ENCODE results near the gene PIGU. TPM values are rescaled to one million over a fixed set of nuclear protein-coding genes. Genes with fewer than 3 reads are reported as not detected.
A peak's percentile ranks its signal among the peaks of the same experiment; 100 is the strongest.
"Not testable (repeated sequence)": the region's sequence is repeated elsewhere in the genome, so short reads cannot be mapped to it uniquely, and the experiment has no call there.

PIGU gene
- total RNA-seq, result 10 to 100 TPM; 10.2 to 16.8 (median 14.2) TPM

- TF ChIP-seq, protein P1, sequence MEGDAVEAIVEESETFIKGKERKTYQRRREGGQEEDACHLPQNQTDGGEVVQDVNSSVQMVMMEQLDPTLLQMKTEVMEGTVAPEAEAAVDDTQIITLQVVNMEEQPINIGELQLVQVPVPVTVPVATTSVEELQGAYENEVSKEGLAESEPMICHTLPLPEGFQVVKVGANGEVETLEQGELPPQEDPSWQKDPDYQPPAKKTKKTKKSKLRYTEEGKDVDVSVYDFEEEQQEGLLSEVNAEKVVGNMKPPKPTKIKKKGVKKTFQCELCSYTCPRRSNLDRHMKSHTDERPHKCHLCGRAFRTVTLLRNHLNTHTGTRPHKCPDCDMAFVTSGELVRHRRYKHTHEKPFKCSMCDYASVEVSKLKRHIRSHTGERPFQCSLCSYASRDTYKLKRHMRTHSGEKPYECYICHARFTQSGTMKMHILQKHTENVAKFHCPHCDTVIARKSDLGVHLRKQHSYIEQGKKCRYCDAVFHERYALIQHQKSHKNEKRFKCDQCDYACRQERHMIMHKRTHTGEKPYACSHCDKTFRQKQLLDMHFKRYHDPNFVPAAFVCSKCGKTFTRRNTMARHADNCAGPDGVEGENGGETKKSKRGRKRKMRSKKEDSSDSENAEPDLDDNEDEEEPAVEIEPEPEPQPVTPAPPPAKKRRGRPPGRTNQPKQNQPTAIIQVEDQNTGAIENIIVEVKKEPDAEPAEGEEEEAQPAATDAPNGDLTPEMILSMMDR (IDR thresholded peaks at IDR 0.05), result no peak
Observed at GRCh38 chr20:34676642-34677373, at the start of gene PIGU. Gene PIGU (minus strand): TSS chr20:34677092. CDS start chr20:34677085, 7 bp downstream.

DNA sequence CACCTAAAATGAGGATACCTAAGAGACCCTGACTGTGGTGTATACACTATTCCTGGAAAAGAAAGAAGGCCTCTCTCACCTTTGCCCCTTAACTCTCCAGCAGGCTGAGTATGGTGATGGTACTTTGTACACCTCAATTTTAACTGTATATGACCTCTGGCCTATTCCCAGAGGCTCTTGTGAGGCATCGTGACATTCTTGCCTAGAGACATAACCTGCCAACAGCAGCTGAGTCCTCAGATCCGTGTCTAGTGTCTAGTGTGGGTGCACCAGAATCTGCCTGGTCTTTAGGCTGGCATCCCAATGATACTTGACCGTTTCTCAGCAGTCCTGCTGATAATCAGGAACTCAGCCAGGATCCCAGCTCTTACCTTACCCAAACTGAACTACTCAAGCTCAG is 47.3 kb upstream of the PIGU start:
- TF ChIP-seq, protein P1 (IDR thresholded peaks at IDR 0.05), result no peak
- DNase-seq (ENCODE audit: low spot score) (no peak), ATAC-seq (ENCODE audit: low FRiP score) (no peak)

More at GRCh38 chr20:34676642-34677373, at the start of gene PIGU:
- DNase-seq (ENCODE audit: low spot score) (peak; percentile 69), ATAC-seq (ENCODE audit: low FRiP score) (peak; percentile 100)

- not testable (repeated sequence) for DNase-seq (ENCODE audit: low spot score); ATAC-seq (ENCODE audit: low FRiP score)
Observed at GRCh38 chr20:34722560-34722959, 45.7 kb upstream of the PIGU start.

- ATAC-seq (ENCODE audit: low FRiP score), result no peak
- TF ChIP-seq, protein P1 (IDR thresholded peaks at IDR 0.05), result no peak
- DNase-seq (ENCODE audit: low spot score), result no peak
Observed at GRCh38 chr20:34720266-34720665, 43.4 kb upstream of the PIGU start.

DNA sequence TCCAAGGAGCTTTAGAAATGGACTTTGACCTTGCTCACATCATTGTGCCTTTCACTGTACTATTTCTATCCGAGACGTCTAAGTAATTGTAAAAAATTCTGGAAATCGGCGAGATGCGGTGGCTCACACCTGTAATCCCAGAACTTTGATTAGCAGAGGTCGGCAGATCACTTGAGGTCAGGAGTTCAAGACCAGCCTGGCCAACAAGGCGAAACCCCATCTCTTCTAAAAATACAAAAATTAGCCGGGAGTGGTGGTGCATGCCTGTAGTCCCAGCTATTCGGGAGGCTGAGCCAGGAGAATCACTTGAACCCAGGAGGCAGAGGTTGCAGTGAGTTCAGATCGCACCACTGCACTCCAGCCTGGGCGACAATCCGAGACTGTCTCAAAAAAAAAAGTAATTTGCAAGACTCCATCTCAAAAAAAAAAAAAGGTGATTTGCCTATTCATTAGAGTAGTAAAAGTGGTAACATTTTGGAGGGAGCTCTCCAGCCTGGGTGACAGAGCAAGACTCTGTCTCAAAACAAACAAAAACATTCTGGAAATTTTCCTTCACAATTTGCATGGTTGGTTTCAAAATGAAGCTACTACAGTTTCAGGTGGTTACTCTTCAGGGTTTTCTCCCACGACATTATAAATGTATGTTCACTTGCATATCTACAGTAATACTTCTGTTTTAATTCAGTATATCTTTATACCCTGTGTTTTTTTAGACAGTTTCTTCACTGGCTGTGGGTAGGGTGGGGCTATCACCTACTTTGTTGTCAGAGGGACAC is 42.5 kb upstream of the PIGU start:
- not testable (repeated sequence) for ATAC-seq (ENCODE audit: low FRiP score); DNase-seq (ENCODE audit: low spot score)

DNA sequence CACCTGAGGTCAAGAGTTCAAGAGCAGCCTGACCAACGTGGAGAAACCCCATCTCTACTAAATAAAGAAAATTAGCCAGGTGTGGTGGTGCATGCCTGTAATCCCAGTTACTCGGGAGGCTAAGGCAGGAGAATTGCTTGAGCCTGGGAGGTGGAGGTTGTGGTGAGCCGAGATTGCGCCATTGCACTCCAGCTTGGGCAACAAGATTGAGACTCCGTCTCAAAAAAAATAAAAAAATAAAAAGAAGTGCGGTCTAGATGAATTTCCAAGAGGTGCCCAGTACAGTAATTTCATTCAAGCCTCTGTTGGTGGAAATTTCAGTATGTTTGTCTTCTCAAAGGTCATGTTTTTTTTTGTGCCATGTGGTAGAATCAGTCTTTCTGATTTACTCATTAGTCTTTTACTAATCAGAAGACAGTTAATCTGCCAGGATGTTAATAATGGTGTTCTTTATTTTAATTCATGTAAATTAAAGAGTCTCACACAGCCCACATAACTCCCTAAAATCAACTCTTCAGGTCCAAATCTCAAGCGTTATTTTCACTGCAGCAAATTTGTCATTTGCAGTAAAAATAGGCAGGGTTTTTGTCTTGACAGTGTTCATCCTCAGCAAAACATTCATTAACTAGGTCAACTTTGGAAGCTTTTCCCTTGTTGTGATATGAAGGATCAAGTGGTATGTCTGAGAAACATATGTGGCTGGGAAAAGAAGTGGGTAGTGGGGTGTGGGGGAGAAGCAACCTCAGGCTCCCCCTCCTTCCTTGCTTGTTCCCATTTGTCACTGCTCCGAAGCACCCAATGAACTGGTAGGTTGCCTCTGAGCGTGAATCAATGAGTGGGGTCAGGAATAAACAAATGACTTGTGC is 40.6 kb upstream of the PIGU start:
- ATAC-seq (ENCODE audit: low FRiP score) (no peak), DNase-seq (ENCODE audit: low spot score) (no peak)
- TF ChIP-seq, protein P1 (IDR thresholded peaks at IDR 0.05), result no peak

- ATAC-seq (ENCODE audit: low FRiP score) (no peak), DNase-seq (ENCODE audit: low spot score) (no peak)
- TF ChIP-seq, protein P1 (IDR thresholded peaks at IDR 0.05), result no peak
Observed at GRCh38 chr20:34716921-34717229, 40.0 kb upstream of the PIGU start.

Data from omental fat pad (tissue), 4 donors.